H1 (cell line): ENCODE measurements around the gene AVPR1B. TPM values are rescaled to one million over a fixed set of nuclear protein-coding genes. Genes with fewer than 3 reads are reported as not detected.

Experiments
- CTCF ChIA-PET: fragments of 300-600 bp; sonication (Branson Sonifier 250); formaldehyde crosslinking; loops from one replicate; lab custom pipeline; 2021; ENCODE audit not compliant: partially characterized antibody; lab: Charles Lee
- POLR2A ChIA-PET: fragments of 300-600 bp; sonication (Branson Sonifier 250); formaldehyde crosslinking; loops from one replicate; lab custom pipeline; 2021; ENCODE audit warnings: inconsistent platforms; ENCODE audit not compliant: partially characterized antibody; lab: Charles Lee
- DNase-seq, 2 experiments: peaks; one replicate each; pipeline versions ENCODE4 v3.0.0 to v3.0.0-alpha.2; 2010 to 2022; ENCODE audit warnings: low spot score in 2 of 2, low read depth in 1 of 2, mixed read lengths in 1 of 2
- FAIRE-seq: peaks from 2 replicates; lab custom pipeline; 2011; peaks lifted over from hg19 to GRCh38; lab: Jason Lieb, UNC
- H2AFZ ChIP-seq: 2 replicates; pipeline ENCODE4 v1.8.1; 2012; ENCODE audit warnings: low read length, inconsistent platforms
- H2AK5ac ChIP-seq: 2 replicates; pipeline ENCODE4 v1.6.1; 2013; ENCODE audit warnings: low read depth, low read length
- H2BK120ac ChIP-seq: replicated peaks from 2 replicates; pipeline ENCODE3; 2013; ENCODE audit warnings: low read depth, low read length, inconsistent platforms
- H2BK12ac ChIP-seq: 2 replicates; pipeline ENCODE4 v1.6.1; 2013; ENCODE audit warnings: low read depth, low read length
- H2BK15ac ChIP-seq: 2 replicates; pipeline ENCODE4 v1.6.1; 2013; ENCODE audit warnings: low read length
- H2BK20ac ChIP-seq: 2 replicates; pipeline ENCODE4 v1.6.1; 2013; ENCODE audit warnings: low read length
- H2BK5ac ChIP-seq: 2 replicates; pipeline ENCODE4 v1.6.1; 2013; ENCODE audit warnings: low read depth, low read length
- H3K14ac ChIP-seq: 2 replicates; pipeline ENCODE4 v1.6.1; 2013; ENCODE audit warnings: inconsistent platforms; ENCODE audit not compliant: insufficient read length
- H3K18ac ChIP-seq: 2 replicates; pipeline ENCODE4 v1.6.1; 2013; ENCODE audit warnings: low read length; ENCODE audit errors: extremely low read depth
- H3K23ac ChIP-seq: 2 replicates; pipeline ENCODE4 v1.6.1; 2013; ENCODE audit warnings: inconsistent platforms; ENCODE audit not compliant: insufficient read length
- H3K23me2 ChIP-seq: 2 replicates; pipeline ENCODE4 v1.6.1; 2013; ENCODE audit warnings: low read depth, low read length
- H3K27ac ChIP-seq: 2 replicates; pipeline ENCODE4 v1.6.1; 2011; ENCODE audit warnings: low read depth, low read length, inconsistent platforms
- H3K27me3 ChIP-seq, 4 experiments: replicated peaks in 1 of 4; 1 replicate in 1 of 4; 2 replicates in 3 of 4; pipeline versions ENCODE4 v1.6.1 to v1.8.1; 2011 to 2013; ENCODE audit warnings: low read length in 3 of 4, mild to moderate bottlenecking in 3 of 4, inconsistent platforms in 2 of 4, mixed read lengths in 2 of 4, moderate library complexity in 1 of 4; ENCODE audit not compliant: control insufficient read depth in 3 of 4, insufficient read depth in 3 of 4; ENCODE audit errors: extremely low read depth in 1 of 4
- H3K36me3 ChIP-seq, 4 experiments: 2 replicates each; pipeline versions ENCODE4 v1.6.1 to v1.8.1; 2011 to 2013; ENCODE audit warnings: mild to moderate bottlenecking in 4 of 4, low read length in 3 of 4, moderate library complexity in 2 of 4, control low read depth in 1 of 4, inconsistent platforms in 1 of 4; ENCODE audit not compliant: insufficient read depth in 4 of 4, control insufficient read depth in 2 of 4
- H3K4ac ChIP-seq: replicated peaks from 2 replicates; pipeline ENCODE3; 2013; ENCODE audit warnings: low read length, low read depth, mixed read lengths, inconsistent platforms; ENCODE audit not compliant: insufficient read length
- H3K4me1 ChIP-seq, 4 experiments: replicated peaks in 1 of 4; 1 replicate in 1 of 4; 2 replicates in 3 of 4; pipeline versions ENCODE4 v1.6.1 to v1.8.1; 2011 to 2013; ENCODE audit warnings: low read length in 3 of 4, inconsistent platforms in 2 of 4, mixed read lengths in 1 of 4; ENCODE audit not compliant: insufficient read depth in 4 of 4, control insufficient read depth in 3 of 4
- H3K4me2 ChIP-seq, 2 experiments: 2 replicates each; pipeline versions ENCODE4 v1.6.1 to v1.8.1; 2011 to 2013; ENCODE audit warnings: low read depth in 2 of 2, low read length in 2 of 2, control low read depth in 1 of 2, inconsistent platforms in 1 of 2, mild to moderate bottlenecking in 1 of 2; ENCODE audit not compliant: insufficient read depth in 1 of 2
- H3K4me3 ChIP-seq, 4 experiments: fragments of 200-600, 300-600 bp in 1 of 4; sonication (generic), shearing (Covaris generic), sonication (Bioruptor Twin) in 1 of 4; 2 replicates each; pipeline versions ENCODE4 v1.5.1 to v1.8.1; 2011 to 2016; ENCODE audit warnings: low read length in 4 of 4, low read depth in 3 of 4, control low read depth in 2 of 4, inconsistent platforms in 2 of 4, mild to moderate bottlenecking in 2 of 4, mixed read lengths in 1 of 4, moderate library complexity in 1 of 4; ENCODE audit not compliant: insufficient read depth in 2 of 4; ENCODE audit errors: extremely low read depth in 1 of 4
- H3K56ac ChIP-seq: replicated peaks from 2 replicates; pipeline ENCODE3; 2013; ENCODE audit warnings: low read depth, mild to moderate bottlenecking, mixed read lengths, low read length, inconsistent platforms; ENCODE audit not compliant: insufficient read length
- H3K79me1 ChIP-seq: 2 replicates; pipeline ENCODE4 v1.6.1; 2013; ENCODE audit warnings: low read depth, low read length, control low read depth
- H3K79me2 ChIP-seq, 2 experiments: 2 replicates each; pipeline versions ENCODE4 v1.6.1 to v1.8.1; 2012 to 2013; ENCODE audit warnings: low read length in 2 of 2, mild to moderate bottlenecking in 2 of 2, inconsistent platforms in 1 of 2; ENCODE audit not compliant: insufficient read depth in 2 of 2, control insufficient read depth in 1 of 2
- H3K9ac ChIP-seq, 4 experiments: replicated peaks in 1 of 4; 1 replicate in 1 of 4; 2 replicates in 3 of 4; pipeline versions ENCODE4 v1.6.1 to v1.8.1; 2011 to 2013; ENCODE audit warnings: low read depth in 3 of 4, low read length in 3 of 4, control low read depth in 2 of 4, mild to moderate bottlenecking in 2 of 4, moderate library complexity in 2 of 4, inconsistent platforms in 1 of 4; ENCODE audit errors: extremely low read depth in 1 of 4
- H3K9me3 ChIP-seq, 2 experiments: 2 replicates each; pipeline versions ENCODE4 v1.6.1 to v1.8.1; 2012 to 2013; ENCODE audit warnings: mild to moderate bottlenecking in 2 of 2, moderate library complexity in 2 of 2, control low read depth in 1 of 2, inconsistent platforms in 1 of 2, low read depth in 1 of 2, low read length in 1 of 2, mixed read lengths in 1 of 2; ENCODE audit not compliant: insufficient read depth in 2 of 2
- H4K20me1 ChIP-seq, 2 experiments: replicated peaks in 1 of 2; 2 replicates each; pipeline versions ENCODE3 to v1.8.1; 2011 to 2013; ENCODE audit warnings: inconsistent platforms in 2 of 2, low read length in 2 of 2, mild to moderate bottlenecking in 1 of 2; ENCODE audit not compliant: insufficient read depth in 2 of 2, control insufficient read depth in 1 of 2
- H4K5ac ChIP-seq: 2 replicates; pipeline ENCODE4 v1.6.1; 2013; ENCODE audit warnings: low read length, low read depth, mixed read lengths, inconsistent platforms; ENCODE audit not compliant: insufficient read length
- H4K8ac ChIP-seq: 2 replicates; pipeline ENCODE4 v1.8.0; 2013; ENCODE audit warnings: mild to moderate bottlenecking, moderate library complexity, low read length, inconsistent platforms; ENCODE audit not compliant: insufficient read depth; ENCODE audit errors: extremely low read depth
- H4K91ac ChIP-seq: replicated peaks from 2 replicates; pipeline ENCODE3; 2013; ENCODE audit warnings: low read length, mixed read lengths, inconsistent platforms; ENCODE audit not compliant: insufficient read length
- CHD1 ChIP-seq: IDR thresholded peaks from 2 replicates; pipeline ENCODE4 v1.6.1; 2012; ENCODE audit warnings: low read depth, low read length, improper control_type of control experiment
- CTCF ChIP-seq, 3 experiments: IDR thresholded peaks; 1 replicate in 2 of 3; 2 replicates in 1 of 3; pipeline versions ENCODE4 v1.5.1 to v1.6.1; 2011; ENCODE audit warnings: low read length in 3 of 3, mild to moderate bottlenecking in 3 of 3, inconsistent platforms in 2 of 3, low read depth in 1 of 3, moderate library complexity in 1 of 3; ENCODE audit not compliant: insufficient read depth in 1 of 3; ENCODE audit errors: control extremely low read depth in 1 of 3
- PHF8 ChIP-seq: fragments of 200-600 bp; sonication (generic); conservative IDR thresholded peaks from 2 replicates; pipeline ENCODE4 v1.7.1; 2012; ENCODE audit warnings: low read depth, mild to moderate bottlenecking, inconsistent platforms, low read length, moderate library complexity
- SIRT6 ChIP-seq: IDR thresholded peaks from one replicate; pipeline ENCODE4 v1.7.1; 2012; ENCODE audit warnings: low read length, inconsistent platforms
- WGBS, 2 experiments: shearing (Covaris generic) in 1 of 2; methylation state at CpG; one replicate each; pipeline versions ENCODE4 v1.1.6 to v1.1.7; 2013 to 2015; ENCODE audit warnings: low lambda C conversion rate in 2 of 2, mixed read lengths in 2 of 2, inconsistent platforms in 1 of 2, low coverage in 1 of 2, missing lambda C conversion rate in 1 of 2; ENCODE audit not compliant: insufficient replicate concordance in 2 of 2, insufficient coverage in 1 of 2, insufficient read length in 1 of 2; ENCODE audit errors: extremely low coverage in 1 of 2, missing lambda C conversion rate in 1 of 2; 5-methylcytosine and 5-hydroxymethylcytosine counted together
- long read RNA-seq, 2 experiments: library from RNA in 1 of 2; library from capped mRNA in 1 of 2; stranded (forward); transcript quantifications; one replicate each; pipeline ENCODE4 v2.0.0, GENCODE V29; 2021; ENCODE audit warnings: inconsistent platforms in 1 of 2
- polyA minus RNA-seq, 3 experiments: library from RNA; depleted of rRNA, polyadenylated mRNA; stranded (reverse); fragments of >200 nt; gene quantifications; 1 replicate in 2 of 3; 2 replicates in 1 of 3; pipeline ENCODE4 v1.2.3, GENCODE V29; 2011
- polyA plus RNA-seq, 7 experiments: library from polyadenylated mRNA; depleted of rRNA in 3 of 7; stranded (reverse) in 5 of 7; unstranded in 2 of 7; fragments of >200 nt in 5 of 7; fragments of 200-250 nt in 2 of 7; gene quantifications; 1 replicate in 5 of 7; 2 replicates in 1 of 7; 4 replicates in 1 of 7; pipeline versions ENCODE4 v1.2.1 to v1.2.3, GENCODE V29; 2011 to 2013; ENCODE audit warnings: missing spikeins in 2 of 7, mixed read lengths in 2 of 7
- total RNA-seq: library from RNA; stranded (reverse); fragmentation: NEBNext Ultra II Directional; extraction: Animal tissue kit (Norgen Biotek cat#: 25700); gene quantifications from 2 replicates; pipeline ENCODE4 v1.2.1, GENCODE V29; 2021

The AVPR1B gene, protein sequence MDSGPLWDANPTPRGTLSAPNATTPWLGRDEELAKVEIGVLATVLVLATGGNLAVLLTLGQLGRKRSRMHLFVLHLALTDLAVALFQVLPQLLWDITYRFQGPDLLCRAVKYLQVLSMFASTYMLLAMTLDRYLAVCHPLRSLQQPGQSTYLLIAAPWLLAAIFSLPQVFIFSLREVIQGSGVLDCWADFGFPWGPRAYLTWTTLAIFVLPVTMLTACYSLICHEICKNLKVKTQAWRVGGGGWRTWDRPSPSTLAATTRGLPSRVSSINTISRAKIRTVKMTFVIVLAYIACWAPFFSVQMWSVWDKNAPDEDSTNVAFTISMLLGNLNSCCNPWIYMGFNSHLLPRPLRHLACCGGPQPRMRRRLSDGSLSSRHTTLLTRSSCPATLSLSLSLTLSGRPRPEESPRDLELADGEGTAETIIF
- total RNA-seq = 0.42 and 0.50 TPM in 2 replicates
- 0.29 and 0.44 TPM in 2 replicates for polyA plus RNA-seq (2011; rRNA removed)
- 0.30 TPM for polyA plus RNA-seq (2011; cell fraction: cytosol; rRNA removed)
- 0.39 TPM for polyA plus RNA-seq (2011; cell fraction: nucleus; rRNA removed)
- 0.23 to 0.27 TPM (median 0.27 TPM) in 3 of 4 replicates, not detected in the other for polyA plus RNA-seq (2012, experiment 1 of 2)
- 0.07 TPM for polyA plus RNA-seq (2012, experiment 2 of 2)
- 0.20 TPM for polyA plus RNA-seq (2013, experiment 1 of 2)
- polyA plus RNA-seq (2013, experiment 2 of 2) = 0.24 TPM
- polyA minus RNA-seq (2011; rRNA and poly(A)+ RNA removed) = 0.35 and 0.37 TPM in 2 replicates
- not detected for polyA minus RNA-seq (2011; cell fraction: cytosol; rRNA and poly(A)+ RNA removed)
- 0.30 TPM for polyA minus RNA-seq (2011; cell fraction: nucleus; rRNA and poly(A)+ RNA removed)
- long read RNA-seq, experiment 1 = 0 reads
- long read RNA-seq, experiment 2 = 0 reads

DNA sequence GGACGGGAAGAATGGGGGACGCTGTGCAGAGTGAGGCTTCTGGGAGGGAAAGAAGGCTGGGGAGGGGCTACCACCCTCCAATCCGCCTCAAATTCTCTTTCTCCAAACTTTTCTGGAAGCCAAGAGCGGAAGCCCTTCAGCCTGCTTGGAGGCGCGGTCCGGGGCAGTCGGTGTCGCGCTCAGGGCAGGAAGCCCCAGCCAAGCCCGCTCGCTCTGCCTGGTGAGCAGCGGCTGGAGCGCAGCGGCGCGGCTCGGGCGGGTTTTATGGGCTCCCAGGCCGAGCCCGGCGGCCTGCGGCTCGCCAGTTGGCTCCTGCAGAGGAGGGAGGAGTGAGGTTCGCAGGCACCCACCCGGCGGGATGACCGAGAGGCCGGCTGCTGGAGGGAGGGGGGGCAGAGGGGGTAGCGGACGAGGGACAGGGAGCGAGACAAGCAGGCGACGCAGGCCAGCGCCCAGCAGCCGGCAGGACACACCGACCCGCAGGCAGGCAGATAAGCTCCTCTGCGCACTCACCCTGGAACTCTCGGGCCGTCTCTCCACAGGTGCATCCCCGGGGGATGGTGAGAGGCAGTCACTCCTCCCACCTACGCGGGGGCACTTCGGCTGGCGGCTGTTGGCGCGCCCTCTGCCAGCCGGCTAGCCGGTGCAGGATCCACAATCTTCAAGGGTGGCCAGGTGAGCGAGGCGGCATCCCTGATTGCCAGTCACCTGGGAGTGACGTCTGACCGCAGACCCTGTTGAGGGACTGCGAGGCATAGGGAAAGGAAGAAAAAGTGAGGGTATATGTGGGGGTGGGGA is at the start of gene AVPR1B:
Gene AVPR1B (minus strand): TSS at position 238 of the 798 bp plus-strand sequence. CDS start 498 bp downstream, outside the sequence.
- H3K36me3 ChIP-seq = no peaks in the 10 kb centered on the region
- peaks cover 0 to 3% (median 2%) of the 10 kb centered on the region in 4 experiments; a peak in 3 of 7 replicates for H3K4me1 ChIP-seq
- POLR2A ChIA-PET = no interaction called here
- H3K56ac ChIP-seq = no peak within 1 kb of the TSS
- peak within 1 kb of the TSS in 1 of 4 experiments; percentile 27; a peak in 2 of 7 replicates for H3K9ac ChIP-seq
- H3K4me3 ChIP-seq = peak within 1 kb of the TSS; percentile 50 to 69 (median 60)
- H4K20me1 ChIP-seq = peaks cover 0 to 2% of the 10 kb centered on the region in 2 experiments
- 5% methylated on average over 39 of the region's 55 CpGs; no CpG with 5 or more reads in 1 of the 2 experiments for WGBS, 2 experiments
- no peak within 1 kb of the TSS for H3K23ac ChIP-seq
- H3K23me2 ChIP-seq = peaks cover 16% of the 10 kb centered on the region
- H2BK15ac ChIP-seq = 0 out of 2 replicates have a peak within 1 kb of the TSS, but pooled peaks have one; percentile 61
- FAIRE-seq (no peak), DNase-seq (peak; percentile 21 to 75)
- 0 out of 2 replicates have a peak within 1 kb of the TSS, but pooled peaks have one; percentile 1 for H2AK5ac ChIP-seq
- peak within 1 kb of the TSS; percentile 27; the same call in 1 of the 2 replicates for H2BK12ac ChIP-seq
- peak within 1 kb of the TSS; percentile 71 to 89 for H3K4me2 ChIP-seq
- peaks cover 3 to 26% (median 24%) of the 10 kb centered on the region in 4 experiments for H3K27me3 ChIP-seq
- H2AFZ ChIP-seq = peak within 1 kb of the TSS; percentile 92
- no peak within 1 kb of the TSS for H2BK20ac ChIP-seq
- H2BK120ac ChIP-seq = no peak within 1 kb of the TSS
- H4K8ac ChIP-seq = no peak within 1 kb of the TSS; the same call in 1 of the 2 replicates
- CTCF ChIA-PET = interaction anchor here (1.0 to 3.1 kb wide), 6 partner anchors 9 to 156 kb away, joined by 3 to 9 read pairs (median 3); no protein-coding TSS in a partner anchor
- H3K9me3 ChIP-seq = no peaks in the 10 kb centered on the region; a peak in 2 of 4 replicates
- no peak within 1 kb of the TSS for H3K27ac ChIP-seq
- H3K4ac ChIP-seq = peak within 1 kb of the TSS; percentile 53
- peaks cover 2% of the 10 kb centered on the region; the same call in 1 of the 2 replicates for H3K79me1 ChIP-seq
- H2BK5ac ChIP-seq = no peak within 1 kb of the TSS
- H3K79me2 ChIP-seq = no peaks in the 10 kb centered on the region
- no peak within 1 kb of the TSS for H4K91ac ChIP-seq
- peak within 1 kb of the TSS; percentile 56 for H3K18ac ChIP-seq
- no peak within 1 kb of the TSS for H4K5ac ChIP-seq
- no peak within 1 kb of the TSS for H3K14ac ChIP-seq
- TF ChIP-seq CHD1 = no peak
- 0 out of 2 replicates have a peak, but pooled peaks have one; percentile 38 for TF ChIP-seq PHF8
- TF ChIP-seq SIRT6 = no peak
- TF ChIP-seq CTCF (IDR thresholded peaks at IDR 0.05; ENCODE audit: control extremely low read depth in 1 of 3, insufficient read depth in 1 of 3, low read depth in 1 of 3, low read length in 3 of 3) = peak; percentile 10 to 40 (median 29); a peak in 3 of 4 replicates
